Neural progenitor cell (in vitro differentiated cells): ENCODE results near the gene GGNBP2. TPM values are rescaled to one million over a fixed set of nuclear protein-coding genes. Genes with fewer than 3 reads are reported as not detected.
A peak's percentile ranks its signal among the peaks of the same experiment; 100 is the strongest.

ENCODE experiments used
- DNase-seq: peaks from one replicate; pipeline ENCODE4 v3.0.0-alpha.2; 2016; ENCODE audit warnings: low spot score
- H2AFZ ChIP-seq: fragments of 200-600 bp; sonication (generic); replicated peaks from 2 replicates; pipeline ENCODE4 v1.6.1; 2016; ENCODE audit warnings: antibody characterized with exemption
- H3F3A ChIP-seq: fragments of 200-600 bp; sonication (generic); 2 replicates; pipeline ENCODE4 v1.6.1; 2016; ENCODE audit warnings: antibody characterized with exemption, low read depth
- H3K27ac ChIP-seq: fragments of 200-600 bp; sonication (generic); 2 replicates; pipeline ENCODE4 v1.5.1; 2016; ENCODE audit warnings: mild to moderate bottlenecking
- H3K27me3 ChIP-seq: fragments of 200-600 bp; sonication (generic); 2 replicates; pipeline ENCODE4 v1.6.1; 2016; ENCODE audit warnings: mild to moderate bottlenecking, moderate library complexity
- H3K36me3 ChIP-seq: fragments of 200-600 bp; sonication (generic); 2 replicates; pipeline ENCODE4 v1.5.1; 2016
- H3K4me1 ChIP-seq: fragments of 200-600 bp; sonication (generic); 2 replicates; pipeline ENCODE4 v1.6.1; 2016; ENCODE audit warnings: mixed run types
- H3K4me2 ChIP-seq: fragments of 200-600 bp; sonication (generic); 2 replicates; pipeline ENCODE4 v1.6.1; 2016
- H3K4me3 ChIP-seq: fragments of 200-600 bp; sonication (generic); 2 replicates; pipeline ENCODE4 v1.5.1; 2016
- H3K79me2 ChIP-seq: fragments of 200-600 bp; sonication (generic); 2 replicates; pipeline ENCODE4 v1.6.1; 2016; ENCODE audit warnings: low read depth
- H3K9ac ChIP-seq: fragments of 200-600 bp; sonication (generic); 2 replicates; pipeline ENCODE4 v1.6.1; 2016
- H3K9me3 ChIP-seq: fragments of 200-600 bp; sonication (generic); 2 replicates; pipeline ENCODE4 v1.5.1; 2016; ENCODE audit warnings: low read depth
- H4K20me1 ChIP-seq: fragments of 200-600 bp; sonication (generic); 2 replicates; pipeline ENCODE4 v1.6.1; 2016; ENCODE audit warnings: low read depth
- H3K27ac Mint-ChIP-seq: 3 replicates; pipeline ENCODE4 v1.8.0; 2021; ENCODE audit warnings: mixed read lengths
- H3K27me3 Mint-ChIP-seq: 2 replicates; pipeline ENCODE4 v1.8.0; 2022; ENCODE audit warnings: low read depth, mild to moderate bottlenecking, inconsistent platforms, moderate library complexity, mixed read lengths; ENCODE audit not compliant: insufficient read depth
- H3K36me3 Mint-ChIP-seq: 3 replicates; pipeline ENCODE4 v1.8.0; 2021; ENCODE audit warnings: mixed read lengths
- H3K4me1 Mint-ChIP-seq: 3 replicates; pipeline ENCODE4 v1.8.0; 2021; ENCODE audit warnings: mixed read lengths
- H3K4me3 Mint-ChIP-seq: 3 replicates; pipeline ENCODE4 v1.8.0; 2021; ENCODE audit warnings: mild to moderate bottlenecking, moderate library complexity, mixed read lengths
- H3K9me3 Mint-ChIP-seq: 3 replicates; pipeline ENCODE4 v1.8.0; 2020; ENCODE audit warnings: mixed read lengths
- CTCF ChIP-seq: fragments of 200-600 bp; sonication (generic); IDR thresholded peaks from 2 replicates; pipeline ENCODE4 v1.5.1; 2017; ENCODE audit warnings: antibody characterized with exemption, mild to moderate bottlenecking
- EZH2 ChIP-seq: fragments of 200-600 bp; sonication (generic); IDR thresholded peaks from 2 replicates; pipeline ENCODE4 v1.6.1; 2017; ENCODE audit warnings: antibody characterized with exemption, mild to moderate bottlenecking, moderate library complexity
- EZH2phosphoT487 ChIP-seq: fragments of 200-600 bp; sonication (generic); IDR thresholded peaks from 2 replicates; pipeline ENCODE4 v1.6.1; 2017; ENCODE audit warnings: antibody characterized with exemption
- total RNA-seq: library from RNA; depleted of rRNA; stranded (reverse); fragments of >200 nt; gene quantifications from 2 replicates; pipeline ENCODE4 v1.2.3, GENCODE V29; 2015; ENCODE audit warnings: low replicate concordance

GGNBP2 gene
- total RNA-seq, 1 donor from 2014 or later = 79.5 TPM

DNA sequence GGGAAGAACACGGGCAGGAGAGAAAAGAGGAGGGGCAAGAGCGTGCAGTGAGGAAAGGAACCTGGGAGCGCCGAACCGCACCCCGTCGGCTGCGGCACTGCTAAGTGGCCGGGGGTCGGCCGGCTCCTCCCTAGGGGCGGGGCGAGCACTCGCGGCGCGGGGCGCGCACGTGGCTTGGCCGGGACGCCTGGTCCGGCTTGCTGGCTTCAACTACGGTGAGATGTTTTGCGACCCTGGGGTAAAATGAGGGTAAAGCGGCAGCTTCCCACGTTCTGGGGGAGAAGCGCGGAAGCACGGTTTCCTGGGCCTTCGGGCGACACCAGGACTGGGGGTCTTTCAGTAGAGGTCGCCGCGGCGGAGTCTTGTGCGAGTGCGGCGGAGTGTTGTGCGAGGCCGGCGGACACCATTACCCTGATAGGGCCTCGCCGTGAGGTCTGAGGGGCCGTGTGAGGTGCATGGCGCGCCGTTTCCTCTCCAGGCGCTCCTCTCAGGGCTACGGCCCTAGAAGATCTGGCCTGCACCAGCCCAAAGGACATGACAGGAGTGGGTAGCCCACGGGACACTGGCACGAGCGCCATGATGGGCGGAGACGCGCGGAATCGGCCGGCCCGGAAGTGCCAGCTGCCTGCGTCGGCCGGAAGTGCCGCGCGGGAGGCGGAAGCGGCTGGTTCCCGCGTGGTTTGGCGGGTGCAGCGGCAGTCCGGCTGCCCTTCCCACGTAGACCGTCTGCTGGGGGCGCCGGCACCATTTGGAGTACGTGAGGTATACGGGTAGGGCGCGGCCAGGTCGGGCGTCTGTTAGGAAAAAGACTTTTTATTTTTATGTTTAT lies 9.7 kb upstream of the GGNBP2 start, which contains the start of the genes MYO19 and PIGW:
Gene MYO19, minus strand, starts transcription at position 29 of the 829 bp plus-strand sequence. CDS start 2,330 bp downstream, outside the sequence.
Gene PIGW, plus strand, starts transcription at position 148 of the 829 bp plus-strand sequence. CDS start 2,115 bp downstream, outside the sequence.
- Histone ChIP-seq H3K4me3 (peak within 1 kb of the TSS; percentile 50), H2AFZ (peak within 1 kb of the TSS; percentile 57), H3K27ac (peak within 1 kb of the TSS; percentile 66), H3K4me1 (peaks cover 11% of the 10 kb centered on the region), H3K79me2 (peaks cover 48% of the 10 kb centered on the region), H3K9ac (no peak within 1 kb of the TSS), H3K9me3 (no peaks in the 10 kb centered on the region), H4K20me1 (no peaks in the 10 kb centered on the region), H3F3A (peaks cover 38% of the 10 kb centered on the region), H3K4me2 (peak within 1 kb of the TSS; percentile 76), H3K27me3 (no peaks in the 10 kb centered on the region), H3K36me3 (no peaks in the 10 kb centered on the region)
- TF ChIP-seq CTCF (no peak), EZH2phosphoT487 (no peak), EZH2 (no peak)
- H3K36me3 Mint-ChIP-seq = peaks cover 28% of the 10 kb centered on the region
- no peaks in the 10 kb centered on the region for H3K9me3 Mint-ChIP-seq
- H3K27me3 Mint-ChIP-seq = peaks cover 2% of the 10 kb centered on the region
- peak within 1 kb of the TSS; percentile 95 for H3K4me3 Mint-ChIP-seq
- H3K4me1 Mint-ChIP-seq = peaks cover 10% of the 10 kb centered on the region
- peak within 1 kb of the TSS; percentile 76 for H3K27ac Mint-ChIP-seq
- DNase-seq = peak; percentile 95

GRCh38 chr17:36535669-36536081 lies 9.0 kb upstream of the GGNBP2 start:
- H3K9ac ChIP-seq = no peak overlapping the region
- peak overlapping the region; percentile 95 for H3K4me3 Mint-ChIP-seq
- H3K4me2 ChIP-seq = peak overlapping the region; percentile 76

GRCh38 chr17:36540696-36541095 lies 4.0 kb upstream of the GGNBP2 start:
- no peak overlapping the region for H3K4me3 Mint-ChIP-seq
- Histone ChIP-seq H3K4me3 (no peak overlapping the region), H3K4me1 (peaks cover 5% of the 10 kb centered on the region), H3K36me3 (no peaks in the 10 kb centered on the region), H2AFZ (no peak overlapping the region), H3K27ac (no peak overlapping the region), H3K9me3 (no peaks in the 10 kb centered on the region), H3K9ac (no peak overlapping the region), H4K20me1 (no peaks in the 10 kb centered on the region), H3K27me3 (no peaks in the 10 kb centered on the region), H3K79me2 (peaks cover 41% of the 10 kb centered on the region), H3F3A (peaks cover 43% of the 10 kb centered on the region), H3K4me2 (no peak overlapping the region)
- peaks cover 15% of the 10 kb centered on the region for H3K36me3 Mint-ChIP-seq
- no peak overlapping the region for H3K27ac Mint-ChIP-seq
- DNase-seq = no peak
- peaks cover 4% of the 10 kb centered on the region for H3K27me3 Mint-ChIP-seq
- H3K9me3 Mint-ChIP-seq = no peaks in the 10 kb centered on the region
- peaks cover 10% of the 10 kb centered on the region for H3K4me1 Mint-ChIP-seq
- no peak for TF ChIP-seq CTCF
- TF ChIP-seq EZH2phosphoT487 = no peak
- no peak for TF ChIP-seq EZH2

More at GRCh38 chr17:36535669-36536081, 9.0 kb upstream of the GGNBP2 start:
- TF ChIP-seq EZH2phosphoT487 = no peak
- Histone ChIP-seq H3K36me3 (no peaks in the 10 kb centered on the region), H4K20me1 (no peaks in the 10 kb centered on the region), H3K27me3 (no peaks in the 10 kb centered on the region), H3K4me3 (peak overlapping the region; percentile 50), H3K9me3 (no peaks in the 10 kb centered on the region), H3K4me1 (peaks cover 11% of the 10 kb centered on the region), H3K79me2 (peaks cover 48% of the 10 kb centered on the region), H3K27ac (no peak overlapping the region), H2AFZ (peak overlapping the region; percentile 13), H3F3A (peaks cover 43% of the 10 kb centered on the region)
- peaks cover 2% of the 10 kb centered on the region for H3K27me3 Mint-ChIP-seq
- peak overlapping the region; percentile 74 for H3K27ac Mint-ChIP-seq
- peaks cover 30% of the 10 kb centered on the region for H3K36me3 Mint-ChIP-seq
- DNase-seq = no peak
- H3K9me3 Mint-ChIP-seq = no peaks in the 10 kb centered on the region
- H3K4me1 Mint-ChIP-seq = peaks cover 10% of the 10 kb centered on the region
